Endothelial cell of umbilical vein (primary cell): ENCODE results near the gene TM9SF2. TPM values are rescaled to one million over a fixed set of nuclear protein-coding genes. Genes with fewer than 3 reads are reported as not detected.

Source experiments
- BruUV-seq: library from RNA; stranded (reverse); fragments of 400-500 nt; replicated peaks from 2 replicates; lab custom pipeline; 2021; lab: Mats Ljungman, UMichigan
- CTCF ChIA-PET: fragments of 300-600, 350-600 bp; sonication (Branson Sonifier 250); formaldehyde crosslinking; loops from one replicate; lab custom pipeline; 2021; ENCODE audit warnings: antibody characterized with exemption, inconsistent platforms; lab: Charles Lee
- POLR2A ChIA-PET: fragments of 300-600, 350-600 bp; sonication (Branson Sonifier 250); formaldehyde crosslinking; loops from one replicate; lab custom pipeline; 2021; ENCODE audit warnings: antibody characterized with exemption, inconsistent platforms; lab: Charles Lee
- DNase-seq: peaks from one replicate; pipeline ENCODE4 v3.0.0-alpha.2; 2011; ENCODE audit warnings: low read depth, low spot score
- FAIRE-seq: peaks from 2 replicates; lab custom pipeline; 2011; peaks lifted over from hg19 to GRCh38; lab: Jason Lieb, UNC
- H2AFZ ChIP-seq: 2 replicates; pipeline ENCODE4 v1.6.0; 2012; ENCODE audit warnings: low read depth, low read length, control low read depth, inconsistent platforms
- H3K27ac ChIP-seq: 2 replicates; pipeline ENCODE4 v1.5.1; 2011; ENCODE audit warnings: low read depth, mild to moderate bottlenecking, control low read depth, low read length, moderate library complexity; ENCODE audit not compliant: insufficient read depth
- H3K27me3 ChIP-seq, 2 experiments: 2 replicates each; pipeline versions ENCODE4 v1.6.0 to v1.6.1; 2011; ENCODE audit warnings: low read length in 2 of 2, mixed read lengths in 1 of 2; ENCODE audit not compliant: control insufficient read depth in 2 of 2, insufficient read depth in 2 of 2
- H3K36me3 ChIP-seq, 2 experiments: 2 replicates in 1 of 2; 3 replicates in 1 of 2; pipeline ENCODE4 v1.5.1; 2011; ENCODE audit warnings: low read length in 2 of 2, mild to moderate bottlenecking in 1 of 2, moderate library complexity in 1 of 2; ENCODE audit not compliant: control insufficient read depth in 2 of 2, insufficient read depth in 2 of 2; ENCODE audit errors: extremely low read depth in 1 of 2
- H3K4me1 ChIP-seq: 3 replicates; pipeline ENCODE4 v1.5.1; 2011; ENCODE audit warnings: mild to moderate bottlenecking, low read length; ENCODE audit not compliant: control insufficient read depth, insufficient read depth; ENCODE audit errors: extremely low read depth
- H3K4me2 ChIP-seq: 2 replicates; pipeline ENCODE4 v1.6.1; 2011; ENCODE audit warnings: low read length, control low read depth, mixed read lengths; ENCODE audit not compliant: insufficient read depth
- H3K4me3 ChIP-seq, 3 experiments: fragments of 200-600 bp in 1 of 3; sonication (generic), shearing (Covaris generic) in 1 of 3; replicated peaks in 1 of 3; 2 replicates each; pipeline ENCODE4 v1.5.1; 2011 to 2016; ENCODE audit warnings: control low read depth in 3 of 3, low read length in 3 of 3, mild to moderate bottlenecking in 2 of 3, inconsistent platforms in 1 of 3, low read depth in 1 of 3, moderate library complexity in 1 of 3; ENCODE audit not compliant: insufficient read depth in 1 of 3
- H3K79me2 ChIP-seq: 2 replicates; pipeline ENCODE4 v1.6.0; 2012; ENCODE audit warnings: low read length, inconsistent platforms; ENCODE audit not compliant: control insufficient read depth, insufficient read depth
- H3K9ac ChIP-seq: replicated peaks from 2 replicates; pipeline ENCODE3; 2011; ENCODE audit warnings: low read length, control low read depth; ENCODE audit not compliant: insufficient read depth; ENCODE audit errors: extremely low read depth
- H3K9me1 ChIP-seq: replicated peaks from 3 replicates; pipeline ENCODE4 v1.6.0; 2011; ENCODE audit warnings: mild to moderate bottlenecking, low read length; ENCODE audit not compliant: control insufficient read depth, insufficient read depth; ENCODE audit errors: extremely low read depth
- H3K9me3 ChIP-seq: replicated peaks from 2 replicates; pipeline ENCODE4 v1.5.1; 2012; ENCODE audit warnings: low read length, inconsistent platforms; ENCODE audit not compliant: control insufficient read depth, insufficient read depth
- H4K20me1 ChIP-seq: replicated peaks from 2 replicates; pipeline ENCODE3; 2011; ENCODE audit warnings: mild to moderate bottlenecking, low read length; ENCODE audit not compliant: control insufficient read depth, insufficient read depth; ENCODE audit errors: extremely low read depth
- EZH2 ChIP-seq: IDR thresholded peaks from 2 replicates; pipeline ENCODE4 v1.6.1; 2012; ENCODE audit warnings: borderline replicate concordance, low read depth, mild to moderate bottlenecking, moderate library complexity, low read length, inconsistent platforms; ENCODE audit not compliant: severe bottlenecking
- FOS ChIP-seq: IDR thresholded peaks from 2 replicates; pipeline ENCODE4 v1.6.1; 2011; ENCODE audit warnings: mild to moderate bottlenecking, low read length, moderate library complexity, borderline replicate concordance; ENCODE audit not compliant: insufficient read depth
- GATA2 ChIP-seq: IDR thresholded peaks from 2 replicates; pipeline ENCODE4 v1.7.0; 2011; ENCODE audit warnings: low read depth, mild to moderate bottlenecking, moderate library complexity, mixed read lengths, low read length; ENCODE audit not compliant: insufficient read length, insufficient read depth
- JUN ChIP-seq: IDR thresholded peaks from 2 replicates; pipeline ENCODE4 v1.6.1; 2011; ENCODE audit warnings: borderline replicate concordance, low read depth; ENCODE audit not compliant: insufficient read length, insufficient read depth
- MYC ChIP-seq: IDR thresholded peaks from one replicate; pipeline ENCODE4 v1.6.1; 2011; ENCODE audit warnings: mild to moderate bottlenecking, low read depth, low read length
- POLR2A ChIP-seq: IDR thresholded peaks from 2 replicates; pipeline ENCODE4 v1.6.1; 2012; ENCODE audit warnings: low read depth, mild to moderate bottlenecking, control low read depth, low read length
- POLR2AphosphoS5 ChIP-seq: IDR thresholded peaks from 2 replicates; pipeline ENCODE4 v1.6.1; 2012; ENCODE audit warnings: low read depth, mild to moderate bottlenecking, control low read depth, low read length, moderate library complexity; ENCODE audit not compliant: insufficient read depth
- dilution Hi-C: fragments of 300-500 bp; cut with MboI; formaldehyde crosslinking; loops from one replicate; pipeline ENCODE4 v1.15.0; 2019; ENCODE audit warnings: low sequenced_read_pairs; ENCODE audit not compliant: extremely low pct_ligation_motif_present
- intact Hi-C: fragments of 100-400 bp; cut with micrococcal nuclease; formaldehyde crosslinking; loops from one replicate; pipeline ENCODE4 v1.10.0; 2022
- polyA plus RNA-seq, 4 experiments: library from polyadenylated mRNA; depleted of rRNA in 3 of 4; stranded (reverse) in 3 of 4; unstranded in 1 of 4; fragments of >200 nt; gene quantifications; 2 replicates each; pipeline versions ENCODE4 v1.2.1 to v1.2.3, GENCODE V29; 2011 to 2012; ENCODE audit warnings: missing spikeins in 1 of 4
- total RNA-seq: library from RNA; stranded (reverse); gene quantifications from 2 replicates; pipeline ENCODE4 v1.2.3, GENCODE V29; 2021
- TF ChIP-seq, protein P1 (sequence below): IDR thresholded peaks from 2 replicates; pipeline ENCODE4 v1.6.1; 2011; ENCODE audit not compliant: insufficient read depth, insufficient read length
- TF ChIP-seq, protein P2 (sequence below), 2 donors: IDR thresholded peaks; 1 replicate in 1 of 2; 2 replicates in 1 of 2; pipeline ENCODE4 v1.5.1; 2011; ENCODE audit warnings: low read length in 2 of 2, mild to moderate bottlenecking in 2 of 2, moderate library complexity in 2 of 2, control low read depth in 1 of 2, inconsistent platforms in 1 of 2, low read depth in 1 of 2; ENCODE audit not compliant: insufficient read depth in 1 of 2; ENCODE audit errors: extremely low read depth in 1 of 2

Gene TM9SF2
- total and polyA plus RNA-seq, 2 donors (not counting 3 experiments of a cell fraction or from before 2014, with no cell fraction given), result 76.0 to 90.0 TPM

GRCh38 chr13:99473515-99473914 lies 27.8 kb upstream of the TM9SF2 start:
- Histone ChIP-seq H2AFZ (no peak overlapping the region), H3K4me3 (no peak overlapping the region), H3K9me3 (no peaks in the 10 kb centered on the region), H3K36me3 (no peaks in the 10 kb centered on the region), H3K27me3 (no peaks in the 10 kb centered on the region), H3K9ac (no peak overlapping the region), H3K4me1 (peaks cover 5% of the 10 kb centered on the region), H3K4me2 (no peak overlapping the region), H3K9me1 (no peaks in the 10 kb centered on the region), H3K79me2 (no peaks in the 10 kb centered on the region), H4K20me1 (no peaks in the 10 kb centered on the region), H3K27ac (no peak overlapping the region)
- no TSS peak for BruUV-seq
- CTCF ChIA-PET, result no interaction called here
- dilution Hi-C loops (no loop called here), intact Hi-C loops (no loop called here)
- no peak for FAIRE-seq
- TF ChIP-seq JUN (no peak), POLR2A (no peak), GATA2 (no peak), EZH2 (no peak), POLR2AphosphoS5 (no peak), FOS (no peak), MYC (no peak)
- TF ChIP-seq, protein P1, sequence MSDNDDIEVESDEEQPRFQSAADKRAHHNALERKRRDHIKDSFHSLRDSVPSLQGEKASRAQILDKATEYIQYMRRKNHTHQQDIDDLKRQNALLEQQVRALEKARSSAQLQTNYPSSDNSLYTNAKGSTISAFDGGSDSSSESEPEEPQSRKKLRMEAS, result no peak
- TF ChIP-seq, protein P2, sequence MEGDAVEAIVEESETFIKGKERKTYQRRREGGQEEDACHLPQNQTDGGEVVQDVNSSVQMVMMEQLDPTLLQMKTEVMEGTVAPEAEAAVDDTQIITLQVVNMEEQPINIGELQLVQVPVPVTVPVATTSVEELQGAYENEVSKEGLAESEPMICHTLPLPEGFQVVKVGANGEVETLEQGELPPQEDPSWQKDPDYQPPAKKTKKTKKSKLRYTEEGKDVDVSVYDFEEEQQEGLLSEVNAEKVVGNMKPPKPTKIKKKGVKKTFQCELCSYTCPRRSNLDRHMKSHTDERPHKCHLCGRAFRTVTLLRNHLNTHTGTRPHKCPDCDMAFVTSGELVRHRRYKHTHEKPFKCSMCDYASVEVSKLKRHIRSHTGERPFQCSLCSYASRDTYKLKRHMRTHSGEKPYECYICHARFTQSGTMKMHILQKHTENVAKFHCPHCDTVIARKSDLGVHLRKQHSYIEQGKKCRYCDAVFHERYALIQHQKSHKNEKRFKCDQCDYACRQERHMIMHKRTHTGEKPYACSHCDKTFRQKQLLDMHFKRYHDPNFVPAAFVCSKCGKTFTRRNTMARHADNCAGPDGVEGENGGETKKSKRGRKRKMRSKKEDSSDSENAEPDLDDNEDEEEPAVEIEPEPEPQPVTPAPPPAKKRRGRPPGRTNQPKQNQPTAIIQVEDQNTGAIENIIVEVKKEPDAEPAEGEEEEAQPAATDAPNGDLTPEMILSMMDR (IDR thresholded peaks at IDR 0.05; ENCODE audit: extremely low read depth in 1 of 2, insufficient read depth in 1 of 2, low read depth in 1 of 2, low read length in 2 of 2), result no peak
- no peak for DNase-seq
- POLR2A ChIA-PET, result no interaction called here
